ENCODE results near the gene MS4A3. TPM values are rescaled to one million over a fixed set of nuclear protein-coding genes. Genes with fewer than 3 reads are reported as not detected.
"Not testable (repeated sequence)": the region's sequence is repeated elsewhere in the genome, so short reads cannot be mapped to it uniquely, and the experiment has no call there.

Gene MS4A3
- total RNA-seq, 1 experiment from 2014 or later = not detected

DNA sequence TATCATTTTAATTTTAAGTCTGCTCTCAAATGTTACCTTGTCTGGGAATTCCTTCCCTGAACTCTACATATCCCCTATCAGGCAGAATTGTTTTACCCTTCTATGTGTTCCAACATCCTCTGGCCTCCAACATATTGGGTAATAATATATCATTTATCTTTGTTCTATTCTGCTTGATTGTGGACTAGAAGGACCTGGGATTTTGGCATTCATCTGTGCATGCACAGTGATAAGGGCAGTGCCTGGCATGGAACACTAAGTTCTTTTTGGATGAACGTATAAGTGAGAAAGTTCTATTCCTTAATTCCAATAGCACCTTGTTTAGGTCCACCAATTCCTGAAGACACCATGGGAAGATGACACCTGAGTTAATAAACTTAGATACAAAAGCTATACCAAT lies 30.8 kb downstream of the MS4A3 start:
- no peak for DNase-seq (ENCODE audit: extremely low read depth, low read depth)

DNA sequence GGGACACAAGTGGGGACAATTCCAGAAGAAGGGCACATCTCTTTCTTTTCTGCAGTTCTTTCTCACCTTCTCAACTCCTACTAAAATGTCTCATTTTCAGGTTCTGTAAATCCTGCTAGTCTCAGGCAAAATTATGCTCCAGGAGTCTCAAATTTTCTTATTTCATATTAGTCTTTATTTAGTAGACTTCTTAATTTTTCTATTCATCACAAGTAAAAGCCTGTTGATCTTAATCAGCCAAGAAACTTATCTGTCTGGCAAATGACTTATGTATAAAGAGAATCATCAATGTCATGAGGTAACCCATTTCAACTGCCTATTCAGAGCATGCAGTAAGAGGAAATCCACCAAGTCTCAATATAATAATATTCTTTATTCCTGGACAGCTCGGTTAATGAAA lies 31.9 kb downstream of the MS4A3 start, which contains the start of gene MS4A2:
Gene MS4A2 (plus strand): TSS at position 301 of the 400 bp plus-strand sequence. CDS start 102 bp downstream, outside the sequence.
- DNase-seq (ENCODE audit: extremely low read depth, low read depth) = no peak

DNA sequence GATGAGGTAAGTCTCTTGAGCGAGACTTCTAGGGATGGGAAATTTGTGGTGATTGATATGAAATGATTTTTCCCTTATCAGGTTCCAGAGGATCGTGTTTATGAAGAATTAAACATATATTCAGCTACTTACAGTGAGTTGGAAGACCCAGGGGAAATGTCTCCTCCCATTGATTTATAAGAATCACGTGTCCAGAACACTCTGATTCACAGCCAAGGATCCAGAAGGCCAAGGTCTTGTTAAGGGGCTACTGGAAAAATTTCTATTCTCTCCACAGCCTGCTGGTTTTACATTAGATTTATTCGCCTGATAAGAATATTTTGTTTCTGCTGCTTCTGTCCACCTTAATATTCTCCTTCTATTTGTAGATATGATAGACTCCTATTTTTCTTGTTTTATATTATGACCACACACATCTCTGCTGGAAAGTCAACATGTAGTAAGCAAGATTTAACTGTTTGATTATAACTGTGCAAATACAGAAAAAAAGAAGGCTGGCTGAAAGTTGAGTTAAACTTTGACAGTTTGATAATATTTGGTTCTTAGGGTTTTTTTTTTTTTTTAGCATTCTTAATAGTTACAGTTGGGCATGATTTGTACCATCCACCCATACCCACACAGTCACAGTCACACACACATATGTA lies 39.1 kb downstream of the MS4A3 start:
- no peak for DNase-seq (ENCODE audit: extremely low read depth, low read depth)

DNA sequence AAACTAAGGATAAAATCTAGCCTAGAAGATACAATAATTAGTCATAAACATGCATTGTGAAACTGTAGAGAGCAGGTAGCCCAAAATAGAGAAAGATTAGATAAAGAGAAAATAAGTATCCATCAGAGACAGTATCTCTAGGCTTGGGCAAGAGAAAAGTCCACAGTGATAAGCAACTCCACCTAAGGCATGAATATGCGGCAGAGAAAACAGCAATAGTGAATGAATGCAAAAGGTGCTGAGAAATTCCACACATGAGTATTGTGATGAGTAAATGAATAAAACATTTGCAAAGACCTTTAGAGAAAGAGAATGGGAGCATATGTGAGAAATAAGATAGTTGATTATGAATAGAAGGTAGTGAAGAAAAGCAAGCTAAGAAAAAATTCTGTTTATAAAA lies 40.7 kb downstream of the MS4A3 start:
- DNase-seq (ENCODE audit: extremely low read depth, low read depth) = no peak

DNA sequence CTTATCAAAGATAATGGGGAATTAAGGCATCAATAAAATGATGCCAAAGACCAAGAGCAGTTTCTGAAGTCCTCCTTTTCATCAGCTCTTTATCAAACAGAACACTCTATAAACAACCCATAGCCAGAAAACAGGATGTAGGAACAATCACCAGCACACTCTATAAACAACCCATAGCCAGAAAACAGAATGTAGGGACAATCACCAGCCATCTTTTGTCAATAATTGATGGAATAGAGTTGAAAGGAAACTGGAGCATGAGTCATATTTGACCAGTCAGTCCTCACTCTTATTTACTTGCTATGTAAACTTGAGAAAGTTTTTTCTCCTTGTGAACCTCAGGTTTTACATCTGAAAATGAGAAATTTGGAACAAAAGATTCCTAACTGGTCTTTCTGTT lies 42.0 kb downstream of the MS4A3 start:
- DNase-seq (ENCODE audit: extremely low read depth, low read depth) = no peak

DNA sequence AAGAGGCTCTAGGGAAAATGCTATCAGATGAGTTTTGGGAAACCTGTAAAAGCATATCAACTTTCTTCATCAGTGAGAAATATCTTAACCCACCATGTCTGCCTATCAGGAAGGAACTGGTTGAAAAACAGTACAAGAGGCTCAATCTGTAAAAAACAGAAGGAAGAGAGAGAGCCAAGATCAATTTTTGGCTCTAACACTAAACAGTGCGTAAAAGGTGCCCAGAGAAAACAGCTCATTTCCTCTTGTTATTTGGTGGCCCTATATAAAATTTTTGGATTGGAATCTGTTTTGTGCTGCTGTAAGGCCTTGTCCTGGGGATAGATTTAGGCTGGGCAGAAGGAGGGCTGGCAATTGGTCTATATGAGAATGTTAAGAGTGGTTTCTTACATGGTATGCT lies 44.1 kb downstream of the MS4A3 start:
- DNase-seq (ENCODE audit: extremely low read depth, low read depth) = no peak

DNA sequence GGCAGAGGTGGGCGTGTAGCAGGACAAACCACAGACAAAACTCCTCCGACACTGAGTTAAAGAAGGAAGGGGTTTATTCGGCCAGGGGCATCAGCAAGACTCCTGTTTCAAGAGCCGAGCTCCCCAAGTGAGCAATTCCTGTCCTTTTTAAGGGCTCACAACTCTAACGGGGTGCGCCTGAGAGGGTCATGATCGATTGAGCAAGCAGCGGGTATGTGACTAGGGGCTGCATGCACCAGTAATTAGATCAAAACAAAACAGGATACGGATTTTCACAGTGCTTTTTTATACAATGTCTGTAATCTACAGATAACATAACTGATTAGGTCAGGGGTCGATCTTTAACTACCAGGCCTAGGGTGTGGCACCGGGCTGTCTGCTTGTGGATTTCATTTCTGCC lies 44.9 kb downstream of the MS4A3 start:
- DNase-seq (ENCODE audit: extremely low read depth, low read depth) = not testable (repeated sequence)

GRCh38 chr11:60104471-60105115 lies 48.1 kb downstream of the MS4A3 start:
- not testable (repeated sequence) for DNase-seq (ENCODE audit: extremely low read depth, low read depth)

DNA sequence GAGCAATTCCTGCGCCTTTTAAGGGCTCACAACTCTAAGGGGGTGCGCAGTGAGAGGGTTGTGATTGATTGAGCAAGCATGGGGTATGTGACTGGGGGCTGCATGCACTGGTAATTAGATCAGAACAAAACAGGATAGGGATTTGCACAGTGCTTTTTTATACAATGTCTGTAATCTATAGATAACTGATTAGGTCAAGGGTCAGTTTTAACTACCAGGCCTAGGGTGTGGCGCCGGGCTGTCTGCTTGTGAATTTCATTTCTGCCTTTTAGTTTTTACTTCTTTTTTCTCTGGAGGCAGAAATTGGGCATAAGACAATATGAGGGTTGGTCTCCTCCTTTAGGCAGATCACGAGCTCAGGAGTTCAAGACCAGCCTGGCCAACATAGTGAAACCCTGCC lies 52.2 kb downstream of the MS4A3 start:
- DNase-seq (ENCODE audit: extremely low read depth, low read depth) = not testable (repeated sequence)

- DNase-seq (ENCODE audit: extremely low read depth, low read depth) = no peak
These were observed 55.3 kb downstream of the MS4A3 start for GRCh38 chr11:60111793-60112192.

- no peak for DNase-seq (ENCODE audit: extremely low read depth, low read depth)
These were observed 60.7 kb downstream of the MS4A3 start for GRCh38 chr11:60116996-60117790.

- no peak for DNase-seq (ENCODE audit: extremely low read depth, low read depth)
These were observed 61.9 kb downstream of the MS4A3 start for GRCh38 chr11:60118338-60118737.

- no peak for DNase-seq (ENCODE audit: extremely low read depth, low read depth)
These were observed 63.2 kb downstream of the MS4A3 start for GRCh38 chr11:60119710-60120109.

Other genes starting within 250 kb of the MS4A3 start
- 43.5 and 50.5 TPM in 2 replicates for gene MRPL16, start 245.9 kb upstream of the MS4A3 start, total RNA-seq (2014; rRNA removed; shearing (Covaris generic))
- not detected in 2 replicates for gene CBLIF, start 211.2 kb upstream of the MS4A3 start, total RNA-seq (2014; rRNA removed; shearing (Covaris generic))
- not detected in 2 replicates for gene TCN1, start 190.2 kb upstream of the MS4A3 start, total RNA-seq (2014; rRNA removed; shearing (Covaris generic))
- gene OOSP3, start 177.9 kb upstream of the MS4A3 start, total RNA-seq (2014; rRNA removed; shearing (Covaris generic)) = not detected in 2 replicates
- gene OOSP1, start 118.2 kb upstream of the MS4A3 start, total RNA-seq (2014; rRNA removed; shearing (Covaris generic)) = not detected in 2 replicates
- not detected in 2 replicates for gene OOSP4A, start 92.6 kb upstream of the MS4A3 start, total RNA-seq (2014; rRNA removed; shearing (Covaris generic))
- gene OOSP4B, start 39.5 kb upstream of the MS4A3 start, total RNA-seq (2014; rRNA removed; shearing (Covaris generic)) = not detected in 2 replicates
- not detected in 2 replicates for gene OOSP2, start 16.3 kb upstream of the MS4A3 start, total RNA-seq (2014; rRNA removed; shearing (Covaris generic))
- gene MS4A2, start 32.0 kb downstream of the MS4A3 start, total RNA-seq (2014; rRNA removed; shearing (Covaris generic)) = not detected in 2 replicates
- not detected in 2 replicates for gene MS4A6A, start 126.4 kb downstream of the MS4A3 start, total RNA-seq (2014; rRNA removed; shearing (Covaris generic))
- gene MS4A4E, start 186.5 kb downstream of the MS4A3 start, total RNA-seq (2014; rRNA removed; shearing (Covaris generic)) = not detected in 2 replicates
- not detected in 2 replicates for gene MS4A4A, start 224.0 kb downstream of the MS4A3 start, total RNA-seq (2014; rRNA removed; shearing (Covaris generic))